ENCODE results near the gene PFDN2.

Gene PFDN2

DNA sequence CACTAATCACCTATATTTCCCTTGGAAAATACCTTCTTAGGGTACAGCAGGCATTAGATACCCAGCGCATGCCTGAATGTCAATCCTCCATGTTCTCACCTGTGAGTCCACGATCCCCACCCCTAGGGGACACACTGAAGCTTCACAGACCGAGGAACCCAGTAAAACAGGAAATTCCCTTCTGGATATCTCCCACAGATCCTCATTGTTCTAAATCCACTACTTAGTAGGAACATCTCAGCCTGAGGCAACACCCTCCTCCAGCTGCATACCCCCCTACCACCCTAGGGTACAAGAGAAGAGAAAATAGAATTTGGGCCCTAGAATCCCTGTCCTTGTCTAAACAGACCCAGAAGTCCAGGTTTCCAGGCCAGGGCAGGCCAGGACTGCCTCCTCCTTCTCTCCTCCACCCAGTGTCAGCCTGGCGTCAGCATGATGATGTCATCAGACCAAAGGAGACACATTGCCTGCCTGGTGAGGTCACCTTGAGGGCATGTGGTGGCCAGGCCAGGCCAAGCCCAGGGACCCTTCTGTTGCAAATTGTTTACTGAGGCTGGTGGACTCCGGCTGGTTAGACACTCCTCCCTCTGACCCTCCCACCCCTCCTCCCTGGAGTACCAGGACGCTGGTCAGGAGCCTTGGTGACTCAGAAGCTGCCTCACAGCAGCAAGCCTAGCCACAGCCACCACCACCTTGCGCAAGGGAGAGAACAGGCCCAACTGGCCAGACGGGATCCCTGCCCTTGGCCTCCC lies 34.7 kb downstream of the PFDN2 start:
- H3K27ac ChIP-seq, result peak overlapping the region in 1 of 2 donors; percentile 62
- TF ChIP-seq, protein P1, sequence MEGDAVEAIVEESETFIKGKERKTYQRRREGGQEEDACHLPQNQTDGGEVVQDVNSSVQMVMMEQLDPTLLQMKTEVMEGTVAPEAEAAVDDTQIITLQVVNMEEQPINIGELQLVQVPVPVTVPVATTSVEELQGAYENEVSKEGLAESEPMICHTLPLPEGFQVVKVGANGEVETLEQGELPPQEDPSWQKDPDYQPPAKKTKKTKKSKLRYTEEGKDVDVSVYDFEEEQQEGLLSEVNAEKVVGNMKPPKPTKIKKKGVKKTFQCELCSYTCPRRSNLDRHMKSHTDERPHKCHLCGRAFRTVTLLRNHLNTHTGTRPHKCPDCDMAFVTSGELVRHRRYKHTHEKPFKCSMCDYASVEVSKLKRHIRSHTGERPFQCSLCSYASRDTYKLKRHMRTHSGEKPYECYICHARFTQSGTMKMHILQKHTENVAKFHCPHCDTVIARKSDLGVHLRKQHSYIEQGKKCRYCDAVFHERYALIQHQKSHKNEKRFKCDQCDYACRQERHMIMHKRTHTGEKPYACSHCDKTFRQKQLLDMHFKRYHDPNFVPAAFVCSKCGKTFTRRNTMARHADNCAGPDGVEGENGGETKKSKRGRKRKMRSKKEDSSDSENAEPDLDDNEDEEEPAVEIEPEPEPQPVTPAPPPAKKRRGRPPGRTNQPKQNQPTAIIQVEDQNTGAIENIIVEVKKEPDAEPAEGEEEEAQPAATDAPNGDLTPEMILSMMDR (IDR thresholded peaks at IDR 0.05), result no peak
- H3K4me3 ChIP-seq, result no peak overlapping the region
- DNase-seq (ENCODE audit: low spot score), result peak; percentile 89

DNA sequence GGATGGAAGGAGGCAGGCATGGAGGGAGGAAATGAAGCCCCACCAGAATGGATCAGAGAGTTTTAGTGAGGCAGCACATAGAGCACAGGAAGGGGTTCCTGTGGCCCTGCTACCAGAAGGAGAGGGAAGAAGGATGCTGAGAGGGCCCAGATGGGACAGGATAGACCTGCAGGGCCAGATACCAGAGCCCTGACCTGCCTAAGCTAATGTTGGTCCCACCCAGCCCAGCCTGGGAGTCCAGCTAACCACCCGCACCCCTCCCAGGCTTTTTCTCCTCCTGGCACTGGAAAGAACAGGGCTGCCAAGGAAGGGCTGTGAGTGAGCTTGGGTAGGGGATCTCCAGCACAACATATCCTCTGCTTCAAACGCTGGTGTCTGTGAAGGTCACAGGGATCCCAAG lies 35.4 kb downstream of the PFDN2 start:
- TF ChIP-seq, protein P1 (IDR thresholded peaks at IDR 0.05), result no peak
- H3K27ac ChIP-seq, result peak overlapping the region in 1 of 2 donors; percentile 62
- H3K4me3 ChIP-seq, result no peak overlapping the region
- DNase-seq (ENCODE audit: low spot score), result no peak

DNA sequence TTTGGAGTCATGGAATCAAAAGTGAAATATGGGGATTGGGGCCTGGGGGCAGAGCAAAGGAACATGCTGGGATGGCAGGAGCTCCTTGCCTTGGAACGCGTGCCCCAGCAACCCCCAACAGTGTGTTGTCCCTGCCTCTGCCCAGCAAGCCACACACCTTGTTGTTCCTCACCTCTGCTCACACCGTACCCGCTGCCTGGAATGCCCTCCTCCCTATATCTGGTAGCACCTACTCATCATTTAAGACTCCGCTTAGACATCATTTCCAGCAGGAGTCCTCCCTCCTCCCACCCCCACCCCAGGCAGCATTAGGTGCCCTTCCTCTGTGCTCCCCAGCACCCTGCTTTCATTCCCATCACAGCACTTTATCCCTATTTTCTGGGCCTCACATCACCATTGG lies 36.3 kb downstream of the PFDN2 start:
- TF ChIP-seq, protein P1 (IDR thresholded peaks at IDR 0.05), result no peak
- no peak for DNase-seq (ENCODE audit: low spot score)
- no peak overlapping the region for H3K27ac ChIP-seq
- H3K4me3 ChIP-seq, result no peak overlapping the region

DNA sequence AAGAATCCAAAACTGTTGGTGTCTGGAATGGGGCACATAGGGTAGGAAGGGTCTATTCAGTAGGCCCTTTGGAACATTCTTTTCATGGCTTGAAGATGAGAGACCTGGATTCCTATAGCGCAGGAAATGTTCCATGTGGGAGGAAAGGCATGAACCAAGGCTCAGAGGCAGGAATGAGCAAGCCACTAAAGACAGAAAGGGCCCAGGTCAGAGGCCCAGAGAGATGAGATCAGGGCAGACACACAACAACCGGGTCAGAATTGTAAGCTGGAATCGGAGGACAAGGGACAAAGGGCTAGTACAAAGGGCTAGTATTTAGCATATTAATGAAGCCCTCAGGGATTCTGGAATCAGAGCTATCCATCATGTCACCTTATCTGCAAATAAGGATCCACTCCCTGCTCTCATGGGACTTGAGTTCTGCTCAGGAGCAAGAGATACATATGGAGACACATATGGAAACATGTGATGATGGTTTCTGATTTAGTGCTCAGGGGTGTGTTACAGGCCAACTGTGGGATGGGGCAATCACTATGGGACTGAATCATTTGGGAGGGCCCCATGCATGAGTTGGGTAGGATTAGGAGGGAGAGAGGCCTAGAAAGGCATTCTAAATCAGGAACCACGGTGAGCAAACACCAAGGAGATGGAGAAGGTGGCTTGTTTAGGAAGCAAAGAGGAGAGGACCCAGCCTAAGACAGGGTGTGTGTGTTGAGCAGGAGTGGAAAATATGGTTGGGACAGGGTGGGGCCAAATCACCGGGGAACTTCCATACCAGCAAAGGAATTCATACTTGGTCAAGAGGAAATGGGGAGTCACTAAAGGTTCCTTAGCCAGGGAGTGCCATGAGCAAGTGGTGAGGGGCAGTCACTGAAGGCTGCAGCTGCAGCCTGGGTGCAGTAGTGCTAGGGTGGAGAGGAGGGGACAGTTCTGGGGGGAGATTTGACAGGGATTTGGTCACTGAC lies 37.1 kb downstream of the PFDN2 start:
- Histone ChIP-seq H3K4me3 (no peak overlapping the region), H3K27ac (no peak overlapping the region)
- DNase-seq (ENCODE audit: low spot score), result no peak
- TF ChIP-seq, protein P1 (IDR thresholded peaks at IDR 0.05), result no peak

DNA sequence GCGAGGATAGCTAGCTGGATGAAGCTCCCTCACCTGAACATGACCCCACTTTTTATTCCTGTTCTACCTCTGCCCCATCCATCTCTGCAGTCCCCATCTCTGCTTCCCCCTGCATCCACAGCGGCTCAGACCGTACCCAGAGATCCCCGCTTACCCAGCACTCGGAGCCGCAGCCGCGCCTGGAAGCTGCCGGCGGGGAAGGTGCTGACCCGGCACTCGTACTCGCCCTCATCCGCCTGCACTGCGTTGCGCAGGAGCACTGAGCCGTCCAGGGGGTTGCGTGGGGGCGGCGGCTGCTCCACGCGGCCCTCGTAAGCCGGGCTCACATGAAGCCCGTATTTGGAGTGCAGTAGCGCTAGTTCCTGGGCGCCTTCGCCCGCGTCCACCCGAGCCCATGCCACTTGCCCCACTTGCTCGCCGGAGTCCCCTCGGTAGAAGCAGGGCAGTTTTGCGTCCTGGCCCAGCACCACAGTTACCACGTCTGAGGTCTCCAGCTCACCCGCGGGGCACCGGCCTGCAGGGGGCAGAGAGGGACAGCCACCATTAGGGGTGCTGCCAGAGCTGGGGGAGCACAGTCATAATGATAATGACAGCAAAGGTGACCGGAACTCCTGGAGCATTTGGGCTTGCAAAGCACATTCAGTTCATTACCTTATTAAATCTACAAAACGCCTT lies 38.3 kb downstream of the PFDN2 start:
- TF ChIP-seq, protein P1 (IDR thresholded peaks at IDR 0.05), result no peak
- DNase-seq (ENCODE audit: low spot score), result no peak
- H3K27ac ChIP-seq, result no peak overlapping the region

DNA sequence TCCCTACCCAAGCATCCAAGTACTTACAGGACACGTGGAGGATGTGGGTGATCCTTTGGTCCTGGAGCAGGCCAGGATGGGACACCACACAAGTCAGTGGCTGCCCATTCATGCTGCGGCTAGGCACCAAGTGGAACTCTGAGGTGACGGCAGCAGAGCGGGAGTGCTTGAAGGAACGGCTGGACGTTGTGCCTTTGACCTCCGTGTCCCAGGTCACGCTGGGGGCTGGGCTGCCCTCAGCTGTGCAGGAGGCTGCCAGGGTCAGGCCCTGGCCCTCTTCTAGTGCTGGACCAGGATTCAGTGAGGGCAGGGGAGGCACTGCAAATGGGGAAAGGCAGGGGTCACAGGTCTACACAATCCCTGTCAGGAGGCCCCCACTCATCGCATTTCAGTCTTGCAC lies 40.4 kb downstream of the PFDN2 start:
- TF ChIP-seq, protein P1 (IDR thresholded peaks at IDR 0.05), result no peak
- no peak overlapping the region for H3K27ac ChIP-seq
- DNase-seq (ENCODE audit: low spot score), result no peak
- no peak overlapping the region for H3K4me3 ChIP-seq

More for the DNA sequence above, 38.3 kb downstream of the PFDN2 start:
- no peak overlapping the region for H3K4me3 ChIP-seq
